Measurements from ENCODE around the gene EPRS1. TPM values are rescaled to one million over a fixed set of nuclear protein-coding genes. Genes with fewer than 3 reads are reported as not detected.

The EPRS1 gene
- total and polyA plus RNA-seq, 7 donors = 40.5 to 118 (median 79.5) TPM

DNA sequence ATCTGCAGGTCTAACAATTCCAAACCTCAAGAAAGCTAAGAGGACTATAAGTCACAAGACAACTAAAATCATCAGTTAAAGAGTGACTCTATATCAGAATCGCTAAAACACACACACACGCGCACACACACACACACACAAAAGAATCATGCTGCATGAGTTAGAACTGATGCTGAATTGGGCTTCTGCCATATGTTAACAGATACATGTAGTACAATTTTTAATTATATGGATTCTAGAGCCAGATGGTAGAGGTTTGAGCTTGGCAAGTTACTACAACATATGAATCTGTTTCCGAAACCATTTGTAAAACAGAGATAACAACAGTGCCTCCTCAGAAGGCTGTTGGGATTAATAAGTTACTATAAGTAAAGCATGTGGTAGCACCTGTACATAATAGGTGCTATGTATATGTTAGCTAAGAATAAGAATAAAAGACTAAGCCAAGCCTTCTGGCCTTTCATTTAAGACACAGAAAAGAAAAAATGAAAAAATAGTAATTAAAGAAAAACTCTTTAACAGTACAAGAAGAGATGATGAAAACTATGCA is 17.9 kb downstream of the EPRS1 start:
- no peak for ATAC-seq
- intact Hi-C loops (cut with DNase I) = no loop called here
- WGBS, 3 donors = 83 to 98% (median 91%) methylated on average over 4 of the region's 4 CpGs

DNA sequence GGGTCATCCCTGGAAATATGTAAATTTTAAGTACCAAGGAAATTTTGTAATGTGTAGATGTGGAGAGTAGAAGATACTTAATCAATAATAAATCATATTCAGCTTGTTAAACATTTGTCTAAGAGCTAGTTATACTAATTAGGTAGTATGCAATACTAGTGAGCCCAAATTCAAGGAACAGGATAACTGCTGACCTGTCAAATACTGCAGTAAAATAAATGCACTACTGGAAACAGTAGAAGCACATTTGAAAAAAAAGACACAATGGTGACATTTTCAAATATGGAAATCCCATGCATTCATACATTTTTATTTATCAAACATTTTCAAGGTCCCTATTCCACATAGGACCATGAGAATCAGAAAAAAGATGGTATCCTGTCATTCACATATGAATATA is 27.2 kb downstream of the EPRS1 start:
- no peak for DNase-seq
- H3K4me3 ChIP-seq = no peak overlapping the region
- intact Hi-C loops (cut with DNase I) = loop anchor here in 1 of 2 donors (10.0 kb wide), 1 partner anchor 86 kb away; no protein-coding TSS in a partner anchor
- H3K27me3 ChIP-seq (ENCODE audit: insufficient read depth in 3 of 3, low read length in 2 of 3) = no peaks in the 10 kb centered on the region
- peaks cover 7 to 96% of the 10 kb centered on the region in 2 donors for H3K36me3 ChIP-seq (ENCODE audit: insufficient read depth in 1 of 2, low read depth in 1 of 2)
- TF ChIP-seq, protein P1, sequence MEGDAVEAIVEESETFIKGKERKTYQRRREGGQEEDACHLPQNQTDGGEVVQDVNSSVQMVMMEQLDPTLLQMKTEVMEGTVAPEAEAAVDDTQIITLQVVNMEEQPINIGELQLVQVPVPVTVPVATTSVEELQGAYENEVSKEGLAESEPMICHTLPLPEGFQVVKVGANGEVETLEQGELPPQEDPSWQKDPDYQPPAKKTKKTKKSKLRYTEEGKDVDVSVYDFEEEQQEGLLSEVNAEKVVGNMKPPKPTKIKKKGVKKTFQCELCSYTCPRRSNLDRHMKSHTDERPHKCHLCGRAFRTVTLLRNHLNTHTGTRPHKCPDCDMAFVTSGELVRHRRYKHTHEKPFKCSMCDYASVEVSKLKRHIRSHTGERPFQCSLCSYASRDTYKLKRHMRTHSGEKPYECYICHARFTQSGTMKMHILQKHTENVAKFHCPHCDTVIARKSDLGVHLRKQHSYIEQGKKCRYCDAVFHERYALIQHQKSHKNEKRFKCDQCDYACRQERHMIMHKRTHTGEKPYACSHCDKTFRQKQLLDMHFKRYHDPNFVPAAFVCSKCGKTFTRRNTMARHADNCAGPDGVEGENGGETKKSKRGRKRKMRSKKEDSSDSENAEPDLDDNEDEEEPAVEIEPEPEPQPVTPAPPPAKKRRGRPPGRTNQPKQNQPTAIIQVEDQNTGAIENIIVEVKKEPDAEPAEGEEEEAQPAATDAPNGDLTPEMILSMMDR (IDR thresholded peaks at IDR 0.05) = no peak
- H3K27ac ChIP-seq = no peak overlapping the region
- no peaks in the 10 kb centered on the region for H3K9me3 ChIP-seq
- no peaks in the 10 kb centered on the region for H3K4me1 ChIP-seq
- no peak for ATAC-seq

More for the DNA sequence above, 17.9 kb downstream of the EPRS1 start:
- H3K27ac ChIP-seq = no peak overlapping the region
- TF ChIP-seq, protein P1 (IDR thresholded peaks at IDR 0.05) = no peak
- DNase-seq = no peak
- no peak overlapping the region for H3K4me3 ChIP-seq
- H3K4me1 ChIP-seq = no peaks in the 10 kb centered on the region
- no peaks in the 10 kb centered on the region for H3K27me3 ChIP-seq (ENCODE audit: insufficient read depth in 3 of 3, low read length in 2 of 3)
- H3K9me3 ChIP-seq = no peaks in the 10 kb centered on the region
- H3K36me3 ChIP-seq (ENCODE audit: insufficient read depth in 1 of 2, low read depth in 1 of 2) = peaks cover 3 to 93% of the 10 kb centered on the region in 2 donors

DNA sequence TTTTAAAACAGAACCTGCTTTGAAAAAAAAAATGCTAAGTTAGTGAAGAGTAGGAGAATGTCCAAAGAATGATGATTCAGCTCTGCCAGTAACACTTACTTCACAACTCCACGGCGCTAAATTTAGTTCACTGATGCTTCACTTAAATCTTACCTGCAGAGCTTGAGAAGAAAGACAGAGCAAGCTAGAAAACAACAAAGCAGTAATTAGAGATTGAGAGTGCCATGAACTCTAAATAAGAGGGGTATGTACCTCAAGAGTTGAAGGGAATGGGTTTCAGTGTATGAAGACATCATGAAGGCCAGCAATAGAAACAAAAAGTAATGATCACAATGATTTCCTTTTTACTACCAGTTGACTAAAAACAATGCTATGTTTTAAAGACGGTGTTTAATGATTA is 32.8 kb downstream of the EPRS1 start:
- DNase-seq (no peak), ATAC-seq (no peak)
- intact Hi-C loops (cut with DNase I) = loop anchor here in 1 of 2 donors (10.0 kb wide), 1 partner anchor 91 kb away; no protein-coding TSS in a partner anchor
- H3K4me1 ChIP-seq = no peaks in the 10 kb centered on the region
- 77 to 86% (median 80%) methylated on average over 3 of the region's 3 CpGs for WGBS, 3 donors
- H3K9me3 ChIP-seq = no peaks in the 10 kb centered on the region
- H3K4me3 ChIP-seq = no peak overlapping the region
- TF ChIP-seq, protein P1 (IDR thresholded peaks at IDR 0.05) = no peak
- H3K27ac ChIP-seq = no peak overlapping the region
- H3K27me3 ChIP-seq (ENCODE audit: insufficient read depth in 3 of 3, low read length in 2 of 3) = no peaks in the 10 kb centered on the region
- peaks cover 3 to 97% of the 10 kb centered on the region in 2 donors for H3K36me3 ChIP-seq (ENCODE audit: insufficient read depth in 1 of 2, low read depth in 1 of 2)

DNA sequence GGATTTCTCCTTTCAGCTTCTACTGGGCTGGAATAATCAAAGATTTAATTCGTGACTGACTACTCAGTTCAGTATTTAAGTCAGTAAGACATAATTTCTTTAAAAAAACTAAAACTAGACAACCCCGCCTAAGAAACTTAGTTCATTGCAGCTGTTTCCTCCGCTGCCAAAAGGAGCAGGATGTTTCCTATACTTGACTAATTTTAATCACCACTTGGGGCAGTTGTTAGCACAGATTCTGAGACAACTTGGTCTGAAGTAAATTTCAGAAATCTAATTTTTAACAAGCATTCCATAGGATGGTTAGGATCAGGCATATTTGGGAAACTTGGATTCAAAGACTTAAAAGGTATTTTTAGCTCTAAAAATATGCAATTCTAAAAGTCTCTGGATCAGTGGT is 34.0 kb downstream of the EPRS1 start:
- Histone ChIP-seq H3K4me3 (no peak overlapping the region), H3K4me1 (no peaks in the 10 kb centered on the region), H3K27ac (no peak overlapping the region), H3K36me3 (ENCODE audit: insufficient read depth in 1 of 2, low read depth in 1 of 2) (peaks cover 3 to 97% of the 10 kb centered on the region in 2 donors), H3K27me3 (ENCODE audit: insufficient read depth in 3 of 3, low read length in 2 of 3) (no peaks in the 10 kb centered on the region), H3K9me3 (no peaks in the 10 kb centered on the region)
- ATAC-seq (no peak), DNase-seq (no peak)
- intact Hi-C loops (cut with DNase I) = loop anchor here in 1 of 2 donors (10.0 kb wide), 1 partner anchor 93 kb away; no protein-coding TSS in a partner anchor
- TF ChIP-seq, protein P1 (IDR thresholded peaks at IDR 0.05) = no peak
- WGBS, 3 donors = 34 to 43% (median 38%) methylated on average over 3 of the region's 3 CpGs

DNA sequence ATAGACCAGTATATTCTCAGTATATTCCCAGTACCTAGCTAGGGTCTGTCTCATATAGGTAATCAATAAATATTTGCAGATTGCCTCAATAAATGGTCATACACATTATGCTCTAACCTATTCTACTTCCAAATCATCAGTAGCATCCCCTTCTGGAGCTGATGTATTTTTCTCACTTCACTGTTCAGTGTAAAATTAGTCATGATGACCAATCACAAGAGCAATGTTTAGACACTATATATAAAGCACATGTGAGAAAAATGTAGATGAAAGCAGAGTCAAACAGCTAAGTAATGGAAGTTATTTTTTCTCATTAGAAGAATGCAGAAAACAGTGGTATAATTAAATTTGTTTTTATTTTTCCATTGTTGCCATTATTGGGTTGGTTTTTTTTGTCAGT is 34.7 kb downstream of the EPRS1 start:
- peaks cover 3 to 97% of the 10 kb centered on the region in 2 donors for H3K36me3 ChIP-seq (ENCODE audit: insufficient read depth in 1 of 2, low read depth in 1 of 2)
- H3K4me3 ChIP-seq = no peak overlapping the region
- H3K9me3 ChIP-seq = no peaks in the 10 kb centered on the region
- no peaks in the 10 kb centered on the region for H3K4me1 ChIP-seq
- ATAC-seq (no peak), DNase-seq (no peak)
- intact Hi-C loops (cut with DNase I) = loop anchor here in 1 of 2 donors (10.0 kb wide), 1 partner anchor 93 kb away; no protein-coding TSS in a partner anchor
- TF ChIP-seq, protein P1 (IDR thresholded peaks at IDR 0.05) = no peak
- H3K27ac ChIP-seq = no peak overlapping the region
- H3K27me3 ChIP-seq (ENCODE audit: insufficient read depth in 3 of 3, low read length in 2 of 3) = no peaks in the 10 kb centered on the region
